MM.1S (cell line): ENCODE measurements around the gene MFSD6.

ENCODE experiments used
- EZH2 ChIP-seq: fragments of 300-600 bp; sonication (generic); optimal IDR thresholded peaks from 2 replicates; pipeline ENCODE3; 2017; ENCODE audit warnings: low read depth, mild to moderate bottlenecking, antibody characterized with exemption, low read length, mixed read lengths
- EZH2phosphoT487 ChIP-seq: fragments of 300-600 bp; sonication (generic); IDR thresholded peaks from 2 replicates; pipeline ENCODE4 v1.6.1; 2018; ENCODE audit warnings: antibody characterized with exemption, low read length
- TF ChIP-seq, protein P1 (sequence below): fragments of 300-600 bp; sonication (generic); IDR thresholded peaks from 2 replicates; pipeline ENCODE4 v1.5.1; 2016; ENCODE audit warnings: antibody characterized with exemption, low read length, mixed read lengths

DNA sequence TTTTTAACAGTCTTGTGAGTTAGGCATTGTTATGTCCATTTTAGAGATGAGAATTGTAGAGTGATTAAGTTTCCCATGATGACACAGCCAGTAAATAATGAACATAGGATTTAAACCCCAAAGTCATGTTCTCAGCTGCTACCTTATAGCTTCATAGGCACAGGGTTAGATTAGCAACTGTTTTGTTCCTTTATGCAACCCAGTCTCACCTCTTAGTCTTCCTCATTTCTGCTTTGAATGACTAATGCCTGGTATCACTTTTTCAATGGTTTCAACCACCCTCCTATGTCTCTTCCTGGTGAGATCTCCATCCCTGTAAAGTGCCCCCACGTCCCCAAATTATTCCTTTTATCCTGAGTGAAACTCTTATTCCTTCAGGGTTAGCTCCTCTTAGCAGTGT, 44.3 kb downstream of the MFSD6 start:
- TF ChIP-seq, protein P1, sequence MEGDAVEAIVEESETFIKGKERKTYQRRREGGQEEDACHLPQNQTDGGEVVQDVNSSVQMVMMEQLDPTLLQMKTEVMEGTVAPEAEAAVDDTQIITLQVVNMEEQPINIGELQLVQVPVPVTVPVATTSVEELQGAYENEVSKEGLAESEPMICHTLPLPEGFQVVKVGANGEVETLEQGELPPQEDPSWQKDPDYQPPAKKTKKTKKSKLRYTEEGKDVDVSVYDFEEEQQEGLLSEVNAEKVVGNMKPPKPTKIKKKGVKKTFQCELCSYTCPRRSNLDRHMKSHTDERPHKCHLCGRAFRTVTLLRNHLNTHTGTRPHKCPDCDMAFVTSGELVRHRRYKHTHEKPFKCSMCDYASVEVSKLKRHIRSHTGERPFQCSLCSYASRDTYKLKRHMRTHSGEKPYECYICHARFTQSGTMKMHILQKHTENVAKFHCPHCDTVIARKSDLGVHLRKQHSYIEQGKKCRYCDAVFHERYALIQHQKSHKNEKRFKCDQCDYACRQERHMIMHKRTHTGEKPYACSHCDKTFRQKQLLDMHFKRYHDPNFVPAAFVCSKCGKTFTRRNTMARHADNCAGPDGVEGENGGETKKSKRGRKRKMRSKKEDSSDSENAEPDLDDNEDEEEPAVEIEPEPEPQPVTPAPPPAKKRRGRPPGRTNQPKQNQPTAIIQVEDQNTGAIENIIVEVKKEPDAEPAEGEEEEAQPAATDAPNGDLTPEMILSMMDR, result no peak
- TF ChIP-seq EZH2 (no peak), EZH2phosphoT487 (no peak)
